GM19238 (cell line): ENCODE data around the gene NOL4L.

Experiments
- DNase-seq: peaks from one replicate; pipeline ENCODE4 v3.0.0; 2011; ENCODE audit warnings: low spot score; ENCODE audit not compliant: insufficient read length

The NOL4L gene

GRCh38 chr20:32614303-32614702, 29.2 kb upstream of the NOL4L start:
- DNase-seq: no peak

- no peak for DNase-seq
Measured at GRCh38 chr20:32613192-32614053, 28.3 kb upstream of the NOL4L start.

GRCh38 chr20:32612351-32613191, 27.4 kb upstream of the NOL4L start:
- no peak for DNase-seq

- no peak for DNase-seq
Measured at GRCh38 chr20:32611868-32612267, 26.7 kb upstream of the NOL4L start.

- DNase-seq: no peak
Measured at GRCh38 chr20:32611286-32611685, 26.2 kb upstream of the NOL4L start.

- DNase-seq: no peak
Measured at GRCh38 chr20:32610472-32611218, 25.5 kb upstream of the NOL4L start.

GRCh38 chr20:32609993-32610392, 24.9 kb upstream of the NOL4L start:
- no peak for DNase-seq

GRCh38 chr20:32609111-32609773, 24.1 kb upstream of the NOL4L start:
- DNase-seq: no peak

- no peak for DNase-seq
Measured at GRCh38 chr20:32608664-32609015, 23.5 kb upstream of the NOL4L start.

- no peak for DNase-seq
Measured at GRCh38 chr20:32607727-32608663, 22.9 kb upstream of the NOL4L start.

- DNase-seq: no peak
Measured at GRCh38 chr20:32607324-32607723, 22.2 kb upstream of the NOL4L start.

GRCh38 chr20:32606790-32607189, 21.7 kb upstream of the NOL4L start:
- DNase-seq: no peak

GRCh38 chr20:32606107-32606506, 21.0 kb upstream of the NOL4L start:
- DNase-seq: no peak

GRCh38 chr20:32605167-32605656, 20.1 kb upstream of the NOL4L start:
- DNase-seq: no peak

- DNase-seq: no peak
Measured at GRCh38 chr20:32603046-32603726, 18.1 kb upstream of the NOL4L start.

GRCh38 chr20:32602273-32602672, 17.1 kb upstream of the NOL4L start:
- DNase-seq: no peak

- DNase-seq: no peak
Measured at GRCh38 chr20:32600681-32601237, 15.6 kb upstream of the NOL4L start.

- no peak for DNase-seq
Measured at GRCh38 chr20:32599783-32600340, 14.7 kb upstream of the NOL4L start.

- no peak for DNase-seq
Measured at GRCh38 chr20:32598606-32599005, 13.5 kb upstream of the NOL4L start.
